ENCODE results near the gene GEMIN5.
A peak's percentile ranks its signal among the peaks of the same experiment; 100 is the strongest.

GEMIN5 gene

DNA sequence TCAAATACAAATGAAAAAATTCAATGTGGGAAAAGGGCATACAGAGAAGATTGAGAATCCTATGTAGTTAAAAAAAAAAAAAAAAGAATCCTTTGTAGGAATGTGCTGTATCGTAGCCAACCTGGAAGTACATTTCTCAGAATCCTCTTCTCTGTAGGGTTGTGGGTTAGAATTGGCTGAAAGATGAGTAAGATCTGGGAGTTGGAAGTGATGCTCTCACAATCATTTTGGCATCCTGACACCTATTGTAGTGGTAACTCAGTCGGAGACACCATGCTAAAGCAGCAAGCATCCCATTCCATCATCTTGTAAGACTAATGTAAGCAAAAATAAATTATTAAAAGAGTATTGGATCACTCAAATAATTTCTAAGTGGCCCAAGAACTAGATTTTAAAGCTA lies 33.5 kb upstream of the GEMIN5 start:
- ChIA-PET CTCF (interaction anchor here (1.4 to 3.2 kb wide), 5 partner anchors 10 to 33 kb away, joined by 3 to 11 read pairs (median 5); no protein-coding TSS in a partner anchor), POLR2A (no interaction called here)
- TF ChIP-seq, protein P1, sequence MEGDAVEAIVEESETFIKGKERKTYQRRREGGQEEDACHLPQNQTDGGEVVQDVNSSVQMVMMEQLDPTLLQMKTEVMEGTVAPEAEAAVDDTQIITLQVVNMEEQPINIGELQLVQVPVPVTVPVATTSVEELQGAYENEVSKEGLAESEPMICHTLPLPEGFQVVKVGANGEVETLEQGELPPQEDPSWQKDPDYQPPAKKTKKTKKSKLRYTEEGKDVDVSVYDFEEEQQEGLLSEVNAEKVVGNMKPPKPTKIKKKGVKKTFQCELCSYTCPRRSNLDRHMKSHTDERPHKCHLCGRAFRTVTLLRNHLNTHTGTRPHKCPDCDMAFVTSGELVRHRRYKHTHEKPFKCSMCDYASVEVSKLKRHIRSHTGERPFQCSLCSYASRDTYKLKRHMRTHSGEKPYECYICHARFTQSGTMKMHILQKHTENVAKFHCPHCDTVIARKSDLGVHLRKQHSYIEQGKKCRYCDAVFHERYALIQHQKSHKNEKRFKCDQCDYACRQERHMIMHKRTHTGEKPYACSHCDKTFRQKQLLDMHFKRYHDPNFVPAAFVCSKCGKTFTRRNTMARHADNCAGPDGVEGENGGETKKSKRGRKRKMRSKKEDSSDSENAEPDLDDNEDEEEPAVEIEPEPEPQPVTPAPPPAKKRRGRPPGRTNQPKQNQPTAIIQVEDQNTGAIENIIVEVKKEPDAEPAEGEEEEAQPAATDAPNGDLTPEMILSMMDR (IDR thresholded peaks at IDR 0.05; ENCODE audit: control extremely low read depth, extremely low read depth, low read depth, missing control alignments): no peak
- DNase-seq (ENCODE audit: extremely low spot score): no peak

DNA sequence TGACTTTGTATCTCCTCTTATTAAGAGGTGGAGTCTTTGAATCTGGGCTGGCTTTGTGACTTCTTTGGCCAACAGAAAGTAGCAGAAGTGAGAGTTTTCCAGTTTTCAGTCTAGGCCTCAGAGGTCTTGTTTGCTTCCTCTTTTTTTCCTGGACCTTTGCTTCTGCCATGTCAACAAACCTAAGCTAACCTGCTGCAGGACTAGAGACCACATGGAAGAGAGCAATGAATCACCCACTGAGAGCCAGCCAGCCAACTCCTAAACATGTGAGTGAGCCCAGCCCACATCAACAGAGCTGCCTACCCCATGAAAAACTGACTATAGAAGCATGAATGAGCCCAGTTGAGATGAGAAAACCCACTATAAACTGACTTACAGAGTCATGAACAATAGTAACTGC lies 32.7 kb upstream of the GEMIN5 start:
- DNase-seq (ENCODE audit: extremely low spot score): no peak
- ChIA-PET POLR2A (no interaction called here), CTCF (no interaction called here)
- TF ChIP-seq, protein P1 (IDR thresholded peaks at IDR 0.05; ENCODE audit: control extremely low read depth, extremely low read depth, low read depth, missing control alignments): no peak

DNA sequence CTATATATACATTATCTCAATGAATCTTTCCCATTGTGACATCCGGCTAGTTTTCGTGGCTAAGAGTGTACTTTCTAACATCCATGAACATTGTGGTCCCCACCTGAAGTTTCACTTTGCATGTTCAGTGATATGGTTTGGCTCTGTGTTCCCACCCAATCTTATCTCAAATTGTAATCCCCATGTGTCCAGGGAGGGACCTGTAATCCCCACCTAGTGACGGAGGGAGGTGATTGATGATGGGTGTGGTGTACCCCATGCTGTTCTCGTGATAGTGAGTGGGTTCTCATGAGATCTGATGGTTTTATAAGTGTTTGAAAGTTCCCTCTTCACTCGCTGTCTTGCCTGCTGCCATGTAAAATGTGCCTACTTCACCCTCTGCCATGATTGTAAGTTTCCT lies 30.9 kb upstream of the GEMIN5 start:
- TF ChIP-seq, protein P1 (IDR thresholded peaks at IDR 0.05; ENCODE audit: control extremely low read depth, extremely low read depth, low read depth, missing control alignments): no peak
- ChIA-PET CTCF (interaction anchor here (1.0 to 1.4 kb wide), 2 partner anchors 19 to 92 kb away, joined by 3 to 5 read pairs; no protein-coding TSS in a partner anchor), POLR2A (no interaction called here)
- DNase-seq (ENCODE audit: extremely low spot score): no peak

DNA sequence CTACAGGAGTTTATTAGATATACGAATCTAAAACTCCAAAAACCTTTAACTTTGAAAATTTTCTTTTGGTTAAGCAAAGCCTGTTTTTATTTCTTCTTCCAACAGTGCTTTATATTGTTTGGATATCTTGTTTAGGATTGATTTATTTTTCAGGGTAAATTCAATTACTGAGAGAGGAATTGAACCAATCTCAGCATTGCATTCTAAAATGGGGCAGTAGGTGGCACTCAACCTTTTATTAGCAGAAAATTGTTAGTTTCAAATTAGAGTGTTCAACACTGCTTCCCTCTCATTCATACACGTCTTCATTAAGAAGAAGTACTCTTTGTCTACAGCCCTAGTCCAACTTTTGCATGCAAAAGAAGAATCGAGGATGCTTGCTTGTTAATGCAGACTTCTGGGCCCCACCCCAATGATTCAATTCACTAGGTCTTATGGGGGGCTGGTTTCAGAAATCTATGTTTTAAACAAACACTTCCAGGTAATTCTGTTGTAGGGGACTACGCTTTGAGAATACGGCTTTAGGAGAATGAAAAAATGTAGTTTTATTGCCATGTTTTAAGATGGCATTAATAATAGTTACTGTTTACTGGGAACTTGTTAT lies 29.5 kb upstream of the GEMIN5 start:
- TF ChIP-seq, protein P1 (IDR thresholded peaks at IDR 0.05; ENCODE audit: control extremely low read depth, extremely low read depth, low read depth, missing control alignments): peak; percentile 48
- no peak for DNase-seq (ENCODE audit: extremely low spot score)
- ChIA-PET CTCF (interaction anchor here (0.7 to 1.3 kb wide), 7 partner anchors 9 to 50 kb away, joined by 3 to 6 read pairs (median 4); no protein-coding TSS in a partner anchor), POLR2A (no interaction called here)

DNA sequence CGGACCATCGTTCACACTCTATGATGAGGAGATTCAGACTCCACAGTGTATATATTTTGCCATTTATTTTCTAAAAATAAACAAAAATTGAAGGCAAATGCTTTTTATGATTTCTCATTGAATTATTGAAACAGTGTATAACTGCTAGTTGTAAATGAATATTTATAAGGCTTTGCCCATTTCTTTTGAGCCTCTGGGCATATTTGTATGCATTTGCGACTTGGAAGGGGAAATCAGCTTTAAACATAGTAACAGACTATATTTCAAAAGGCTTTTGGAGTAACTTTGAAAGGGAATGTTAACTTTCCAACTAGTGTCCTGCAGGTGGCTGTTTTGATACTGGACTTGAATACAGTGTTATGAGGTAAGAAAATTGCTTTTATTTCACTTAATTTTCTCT lies 28.9 kb upstream of the GEMIN5 start:
- CTCF ChIA-PET: no interaction called here
- TF ChIP-seq, protein P1 (IDR thresholded peaks at IDR 0.05; ENCODE audit: control extremely low read depth, extremely low read depth, low read depth, missing control alignments): no peak
- no peak for DNase-seq (ENCODE audit: extremely low spot score)
- POLR2A ChIA-PET: no interaction called here

DNA sequence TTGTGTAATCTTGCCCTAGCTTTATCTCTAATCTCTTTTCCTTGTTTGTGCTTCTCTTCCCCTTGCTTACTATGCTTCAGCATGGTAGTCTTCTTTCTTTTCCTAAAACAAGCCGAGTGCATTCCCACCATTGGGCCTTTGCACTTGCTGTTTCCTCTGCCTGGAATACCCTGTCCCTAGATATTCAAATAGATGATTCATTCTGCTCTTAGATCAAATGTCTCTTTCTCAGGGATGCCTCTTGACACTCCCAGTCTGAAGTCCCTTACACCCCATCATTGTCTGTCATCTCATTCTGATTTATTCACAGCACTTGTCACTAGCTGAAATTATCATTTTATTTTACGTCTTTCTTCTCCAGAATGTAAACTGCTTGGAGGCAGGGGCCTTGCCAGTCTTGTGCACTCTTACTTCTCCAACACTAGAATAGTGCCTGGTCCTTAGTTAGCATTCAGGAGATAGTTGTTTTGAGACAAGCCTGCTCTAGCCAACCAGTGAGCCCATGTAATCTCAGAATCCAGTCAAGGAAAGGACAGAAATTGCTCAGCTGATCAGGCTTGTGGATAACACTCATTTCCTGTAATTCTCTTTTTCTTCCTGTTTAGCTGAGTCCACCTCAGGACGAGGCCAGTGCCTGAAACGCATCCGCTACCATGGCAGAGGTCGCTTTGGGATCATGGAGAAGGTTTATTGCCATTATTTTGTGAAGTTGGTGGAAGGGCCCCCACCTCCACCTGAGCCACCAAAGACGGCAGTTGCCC lies 28.2 kb upstream of the GEMIN5 start:
- no peak for DNase-seq (ENCODE audit: extremely low spot score)
- ChIA-PET POLR2A (interaction anchor here (0.5 kb wide), 1 partner anchor 37 kb away, joined by 7 read pairs; no protein-coding TSS in a partner anchor), CTCF (interaction anchor here (1.0 to 1.6 kb wide), 4 partner anchors 10 to 316 kb away, joined by 3 to 6 read pairs (median 4); no protein-coding TSS in a partner anchor)
- TF ChIP-seq, protein P1 (IDR thresholded peaks at IDR 0.05; ENCODE audit: control extremely low read depth, extremely low read depth, low read depth, missing control alignments): no peak

All from GM10248 (cell line).